H9 (cell line): ENCODE data around the gene KRTAP10-4. TPM values are rescaled to one million over a fixed set of nuclear protein-coding genes. Genes with fewer than 3 reads are reported as not detected.

Source experiments
- DNase-seq: peaks from one replicate; pipeline ENCODE4 v3.0.0-alpha.2; 2017
- H2AFZ ChIP-seq: one replicate; pipeline ENCODE4 v1.6.1; 2013; ENCODE audit warnings: mild to moderate bottlenecking, low read length, control low read depth, moderate library complexity
- H2AK5ac ChIP-seq: 2 replicates; pipeline ENCODE4 v1.6.1; 2013; ENCODE audit warnings: low read length, control low read depth, mixed read lengths; ENCODE audit not compliant: insufficient read length
- H2BK120ac ChIP-seq: one replicate; pipeline ENCODE4 v1.6.1; 2013; ENCODE audit warnings: low read depth, mild to moderate bottlenecking, low read length, control low read depth, inconsistent platforms; ENCODE audit not compliant: poor library complexity, severe bottlenecking
- H2BK12ac ChIP-seq: 2 replicates; pipeline ENCODE4 v1.6.1; 2013; ENCODE audit warnings: low read length, control low read depth, mixed read lengths, low read depth; ENCODE audit not compliant: insufficient read length
- H2BK15ac ChIP-seq: 2 replicates; pipeline ENCODE4 v1.6.1; 2013; ENCODE audit warnings: low read depth, low read length, control low read depth
- H2BK20ac ChIP-seq: one replicate; pipeline ENCODE4 v1.6.1; 2013; ENCODE audit warnings: low read depth, mild to moderate bottlenecking, low read length, control low read depth, inconsistent platforms; ENCODE audit not compliant: poor library complexity, severe bottlenecking
- H2BK5ac ChIP-seq: 2 replicates; pipeline ENCODE4 v1.6.1; 2013; ENCODE audit warnings: low read length, control low read depth, mixed read lengths; ENCODE audit not compliant: insufficient read length
- H3K14ac ChIP-seq: 2 replicates; pipeline ENCODE4 v1.6.1; 2013; ENCODE audit warnings: low read length, control low read depth; ENCODE audit not compliant: insufficient read depth
- H3K18ac ChIP-seq: 2 replicates; pipeline ENCODE4 v1.6.1; 2013; ENCODE audit warnings: low read depth, mild to moderate bottlenecking, mixed read lengths, low read length, control low read depth; ENCODE audit not compliant: insufficient read length
- H3K23ac ChIP-seq: 2 replicates; pipeline ENCODE4 v1.6.1; 2013; ENCODE audit warnings: low read length, control low read depth, mixed read lengths, low read depth; ENCODE audit not compliant: insufficient read length
- H3K23me2 ChIP-seq: 2 replicates; pipeline ENCODE4 v1.6.1; 2013; ENCODE audit warnings: low read depth, mild to moderate bottlenecking, mixed read lengths, low read length, control low read depth; ENCODE audit not compliant: insufficient read length, poor library complexity, severe bottlenecking
- H3K27ac ChIP-seq: 2 replicates; pipeline ENCODE4 v1.5.1; 2013; ENCODE audit warnings: low read length, control low read depth, mixed read lengths, low read depth; ENCODE audit not compliant: insufficient read length
- H3K27me3 ChIP-seq: 2 replicates; pipeline ENCODE4 v1.6.1; 2013; ENCODE audit warnings: low read length, control low read depth, inconsistent platforms; ENCODE audit not compliant: insufficient read depth
- H3K4ac ChIP-seq: 2 replicates; pipeline ENCODE4 v1.6.1; 2013; ENCODE audit warnings: low read depth, mild to moderate bottlenecking, control low read depth, inconsistent platforms, low read length, moderate library complexity
- H3K4me1 ChIP-seq: 2 replicates; pipeline ENCODE4 v1.6.1; 2013; ENCODE audit warnings: low read length, control low read depth, inconsistent platforms; ENCODE audit not compliant: insufficient read depth
- H3K4me2 ChIP-seq: 2 replicates; pipeline ENCODE4 v1.6.1; 2013; ENCODE audit warnings: low read length, control low read depth, mixed read lengths; ENCODE audit not compliant: insufficient read length, insufficient read depth
- H3K56ac ChIP-seq: 2 replicates; pipeline ENCODE4 v1.6.1; 2013; ENCODE audit warnings: low read depth, mild to moderate bottlenecking, mixed read lengths, low read length, control low read depth; ENCODE audit not compliant: insufficient read length
- H3K79me1 ChIP-seq: 2 replicates; pipeline ENCODE4 v1.6.1; 2013; ENCODE audit warnings: low read depth, mild to moderate bottlenecking, moderate library complexity, low read length, control low read depth, inconsistent platforms; ENCODE audit not compliant: insufficient read depth, poor library complexity, severe bottlenecking
- H3K79me2 ChIP-seq: 2 replicates; pipeline ENCODE4 v1.6.1; 2013; ENCODE audit warnings: low read length, control low read depth, inconsistent platforms; ENCODE audit not compliant: insufficient read depth
- H3K9ac ChIP-seq: 2 replicates; pipeline ENCODE4 v1.6.1; 2013; ENCODE audit warnings: low read length, control low read depth, mixed read lengths; ENCODE audit not compliant: insufficient read length; ENCODE audit errors: extremely low read depth
- H3K9me3 ChIP-seq: one replicate; pipeline ENCODE4 v1.6.1; 2013; ENCODE audit warnings: low read depth, low read length, inconsistent platforms; ENCODE audit not compliant: control insufficient read depth
- H3T11ph ChIP-seq: one replicate; pipeline ENCODE4 v1.6.1; 2013; ENCODE audit warnings: mild to moderate bottlenecking, low read length, control low read depth, inconsistent platforms
- H4K20me1 ChIP-seq: one replicate; pipeline ENCODE4 v1.6.1; 2013; ENCODE audit not compliant: control insufficient read depth, insufficient read length, insufficient read depth
- H4K5ac ChIP-seq: 2 replicates; pipeline ENCODE4 v1.6.1; 2013; ENCODE audit warnings: low read depth, mild to moderate bottlenecking, mixed read lengths, low read length, control low read depth; ENCODE audit not compliant: insufficient read length
- H4K8ac ChIP-seq: replicated peaks from 2 replicates; pipeline ENCODE4 v1.6.1; 2013; ENCODE audit warnings: low read length, control low read depth, mixed read lengths, low read depth; ENCODE audit not compliant: insufficient read length
- H4K91ac ChIP-seq: 2 replicates; pipeline ENCODE4 v1.6.1; 2013; ENCODE audit warnings: low read depth, mild to moderate bottlenecking, moderate library complexity, mixed read lengths, low read length, control low read depth; ENCODE audit not compliant: insufficient read length
- H3K27ac Mint-ChIP-seq, 3 experiments: 2 replicates in 2 of 3; 3 replicates in 1 of 3; pipeline ENCODE4 v1.8.0; 2020 to 2021; ENCODE audit warnings: mixed read lengths in 3 of 3, mild to moderate bottlenecking in 1 of 3, moderate library complexity in 1 of 3
- H3K27me3 Mint-ChIP-seq: 2 replicates; pipeline ENCODE4 v1.8.0; 2021; ENCODE audit warnings: low read depth, mild to moderate bottlenecking, moderate library complexity, mixed read lengths
- H3K36me3 Mint-ChIP-seq, 3 experiments: 2 replicates in 2 of 3; 3 replicates in 1 of 3; pipeline ENCODE4 v1.8.0; 2020 to 2021; ENCODE audit warnings: low read depth in 3 of 3, mixed read lengths in 3 of 3; ENCODE audit not compliant: insufficient read depth in 1 of 3
- H3K4me1 Mint-ChIP-seq, 2 experiments: 2 replicates each; pipeline ENCODE4 v1.8.0; 2020; ENCODE audit warnings: mixed read lengths in 2 of 2
- H3K4me3 Mint-ChIP-seq, 2 experiments: 2 replicates in 1 of 2; 3 replicates in 1 of 2; pipeline ENCODE4 v1.8.0; 2020 to 2021; ENCODE audit warnings: mild to moderate bottlenecking in 2 of 2, mixed read lengths in 2 of 2, moderate library complexity in 1 of 2
- H3K9me3 Mint-ChIP-seq, 2 experiments: 2 replicates in 1 of 2; 3 replicates in 1 of 2; pipeline ENCODE4 v1.8.0; 2020; ENCODE audit warnings: mild to moderate bottlenecking in 2 of 2, mixed read lengths in 2 of 2, moderate library complexity in 1 of 2
- CTCF ChIP-seq: fragments of 200-600 bp; sonication (generic); conservative IDR thresholded peaks from 3 replicates; pipeline ENCODE4 v1.8.0; 2021; ENCODE audit warnings: antibody characterized with exemption, mild to moderate bottlenecking
- WGBS: extraction: QIAGEN DNeasy Blood & Tissue Kit; methylation state at CpG from one replicate; pipeline ENCODE4 v1.1.7; 2013; ENCODE audit warnings: missing lambda C conversion rate, low lambda C conversion rate, mixed read lengths; ENCODE audit not compliant: insufficient read length; ENCODE audit errors: extremely low coverage; 5-methylcytosine and 5-hydroxymethylcytosine counted together
- total RNA-seq: library from RNA; stranded (reverse); gene quantifications from 2 replicates; pipeline ENCODE4 v1.2.1, GENCODE V29; 2021

The KRTAP10-4 gene
- total RNA-seq, 1 experiment from 2014 or later: not detected

GRCh38 chr21:44566403-44566802 is 7.1 kb upstream of the KRTAP10-4 start:
- no peak for TF ChIP-seq CTCF
- no peaks in the 10 kb centered on the region for H3K79me2 ChIP-seq
- no peak overlapping the region for H3K23ac ChIP-seq
- H3K9ac ChIP-seq: no peak overlapping the region
- Mint-ChIP-seq H3K4me3 (no peak overlapping the region), H3K9me3 (peaks cover 11 to 12% of the 10 kb centered on the region in 2 experiments), H3K36me3 (peaks cover 0 to 10% (median 0%) of the 10 kb centered on the region in 3 experiments; a peak in 4 of 7 replicates), H3K4me1 (no peaks in the 10 kb centered on the region), H3K27me3 (peaks cover 11% of the 10 kb centered on the region), H3K27ac (no peak overlapping the region)
- DNase-seq: no peak
- H4K5ac ChIP-seq: no peak overlapping the region
- no peak overlapping the region for H4K8ac ChIP-seq
- no peaks in the 10 kb centered on the region for H3K27me3 ChIP-seq
- H2BK12ac ChIP-seq: no peak overlapping the region
- H2BK15ac ChIP-seq: no peak overlapping the region
- no peak overlapping the region for H2BK120ac ChIP-seq
- H3K4me2 ChIP-seq: no peak overlapping the region
- H3K23me2 ChIP-seq: no peaks in the 10 kb centered on the region
- no peak overlapping the region for H2AK5ac ChIP-seq
- no peak overlapping the region for H2BK5ac ChIP-seq
- H3K27ac ChIP-seq: no peak overlapping the region
- H4K91ac ChIP-seq: no peak overlapping the region
- H3K4me1 ChIP-seq: no peaks in the 10 kb centered on the region
- no peak overlapping the region for H2BK20ac ChIP-seq
- no peak overlapping the region for H2AFZ ChIP-seq
- no peak overlapping the region for H3K4ac ChIP-seq
- H3K79me1 ChIP-seq: no peaks in the 10 kb centered on the region
- WGBS: no CpG with 5 or more reads among the region's 1 CpG
- no peak overlapping the region for H3K14ac ChIP-seq
- H4K20me1 ChIP-seq: no peaks in the 10 kb centered on the region
- H3K56ac ChIP-seq: no peak overlapping the region
- H3K9me3 ChIP-seq: no peaks in the 10 kb centered on the region
- no peak overlapping the region for H3T11ph ChIP-seq
- H3K18ac ChIP-seq: no peak overlapping the region
